ENCODE results near the gene OR6S1. TPM values are rescaled to one million over a fixed set of nuclear protein-coding genes. Genes with fewer than 3 reads are reported as not detected.

The OR6S1 gene
- polyA plus RNA-seq (ENCODE audit: insufficient read length) = not detected
- long read RNA-seq, donor 1 = 0 reads
- long read RNA-seq, donor 2 = 0 reads
- long read RNA-seq, donor 3 = 0 reads
- long read RNA-seq, donor 4 = 0 reads
- long read RNA-seq, donor 5 = 0 reads
- long read RNA-seq, donor 6 = 0 reads
- long read RNA-seq, donor 7 = 0 reads
- long read RNA-seq, donor 8 = 0 reads

GRCh38 chr14:20641591-20641990, at the start of gene OR6S1:
TSS of gene OR6S1 (minus strand) at chr14:20641691. CDS start at chr14:20641691, 0 bp downstream.
- no peak for DNase-seq

- peak; percentile 79 for DNase-seq
Measured at GRCh38 chr14:20690848-20691640, 49.6 kb upstream of the OR6S1 start.

- no peak for DNase-seq
Measured at GRCh38 chr14:20688167-20688839, 46.8 kb upstream of the OR6S1 start, which contains the start of gene ANG. TSS of gene ANG (plus strand) at chr14:20688764. CDS start at chr14:20693565, 4,801 bp downstream.

- no peak for DNase-seq
Measured at GRCh38 chr14:20687362-20688166, 46.1 kb upstream of the OR6S1 start.

- DNase-seq = no peak
Measured at GRCh38 chr14:20686386-20687143, 45.1 kb upstream of the OR6S1 start.

GRCh38 chr14:20684662-20685456, 43.4 kb upstream of the OR6S1 start:
- DNase-seq = peak; percentile 53

GRCh38 chr14:20683891-20684661, 42.6 kb upstream of the OR6S1 start, which contains the start of gene RNASE4:
TSS of gene RNASE4 (plus strand) at chr14:20684560. CDS start at chr14:20699372, 14,812 bp downstream.
- peak; percentile 79 for DNase-seq

GRCh38 chr14:20683125-20683890, 41.8 kb upstream of the OR6S1 start:
- peak; percentile 91 for DNase-seq

- peak; percentile 93 for DNase-seq
Measured at GRCh38 chr14:20682435-20683124, 41.1 kb upstream of the OR6S1 start.

GRCh38 chr14:20682127-20682434, 40.6 kb upstream of the OR6S1 start:
- no peak for DNase-seq

GRCh38 chr14:20681348-20682126, 40.0 kb upstream of the OR6S1 start:
- DNase-seq = peak; percentile 88

GRCh38 chr14:20680843-20681347, 39.4 kb upstream of the OR6S1 start:
- DNase-seq = no peak

GRCh38 chr14:20680363-20680762, 38.9 kb upstream of the OR6S1 start:
- no peak for DNase-seq

- DNase-seq = peak; percentile 17
Measured at GRCh38 chr14:20679907-20680306, 38.4 kb upstream of the OR6S1 start.

GRCh38 chr14:20676072-20676471, 34.6 kb upstream of the OR6S1 start:
- DNase-seq = no peak

- DNase-seq = no peak
Measured at GRCh38 chr14:20675669-20676068, 34.2 kb upstream of the OR6S1 start.

- no peak for DNase-seq
Measured at GRCh38 chr14:20671597-20672283, 30.2 kb upstream of the OR6S1 start.
